NCI-H2107 treated with DMSO at 0.1 percent for 48 hours (cell line): ENCODE data around the gene LYST.
"Not testable (repeated sequence)": the region's sequence is repeated elsewhere in the genome, so short reads cannot be mapped to it uniquely, and the experiment has no call there.

Experiments used
- DNase-seq: peaks from one replicate; lab custom pipeline; 2025; ENCODE audit not compliant: unreplicated experiment; lab: John Stamatoyannopoulos, UW

Gene LYST

GRCh38 chr1:235775246-235775860, 91.4 kb downstream of the LYST start:
- DNase-seq, result no peak

- no peak for DNase-seq
Measured at GRCh38 chr1:235767795-235768194, 98.9 kb downstream of the LYST start.

- DNase-seq, result no peak
Measured at GRCh38 chr1:235766794-235767285, 99.9 kb downstream of the LYST start.

- no peak for DNase-seq
Measured at GRCh38 chr1:235763962-235764361, 102.7 kb downstream of the LYST start.

GRCh38 chr1:235759336-235759735, 107.4 kb downstream of the LYST start:
- DNase-seq, result no peak

- DNase-seq, result peak; percentile 24
Measured at GRCh38 chr1:235758931-235759330, 107.8 kb downstream of the LYST start.

- DNase-seq, result no peak
Measured at GRCh38 chr1:235757587-235758096, 109.1 kb downstream of the LYST start.

- DNase-seq, result not testable (repeated sequence)
Measured at GRCh38 chr1:235754186-235754585, 112.5 kb downstream of the LYST start.

- DNase-seq, result no peak
Measured at GRCh38 chr1:235749755-235750300, 116.9 kb downstream of the LYST start.

- DNase-seq, result no peak
Measured at GRCh38 chr1:235748747-235749146, 118.0 kb downstream of the LYST start.

GRCh38 chr1:235746245-235746644, 120.5 kb downstream of the LYST start:
- DNase-seq, result no peak

- no peak for DNase-seq
Measured at GRCh38 chr1:235745503-235746136, 121.1 kb downstream of the LYST start.

- DNase-seq, result no peak
Measured at GRCh38 chr1:235742914-235743599, 123.6 kb downstream of the LYST start.

GRCh38 chr1:235741294-235741693, 125.4 kb downstream of the LYST start:
- no peak for DNase-seq

- DNase-seq, result no peak
Measured at GRCh38 chr1:235739631-235740030, 127.1 kb downstream of the LYST start.

GRCh38 chr1:235739124-235739523, 127.6 kb downstream of the LYST start:
- no peak for DNase-seq

- DNase-seq, result no peak
Measured at GRCh38 chr1:235737751-235738150, 129.0 kb downstream of the LYST start.

GRCh38 chr1:235736263-235736662, 130.4 kb downstream of the LYST start:
- DNase-seq, result no peak

- no peak for DNase-seq
Measured at GRCh38 chr1:235735621-235736020, 131.1 kb downstream of the LYST start.

- DNase-seq, result no peak
Measured at GRCh38 chr1:235734335-235734734, 132.4 kb downstream of the LYST start.

- no peak for DNase-seq
Measured at GRCh38 chr1:235730007-235730406, 136.7 kb downstream of the LYST start.

- DNase-seq, result no peak
Measured at GRCh38 chr1:235726557-235726956, 140.1 kb downstream of the LYST start.
